Tongue (tissue), 3 donors: ENCODE data around the gene RYR3. TPM values are rescaled to one million over a fixed set of nuclear protein-coding genes. Genes with fewer than 3 reads are reported as not detected.

Experiments
- DNase-seq: peaks from one replicate; pipeline ENCODE4 v3.0.0-alpha.2; 2015
- small RNA-seq: library from RNA; depleted of rRNA; stranded (forward); fragments of <200 nt; gene quantifications from one replicate; pipeline ENCODE3, GENCODE V24; 2014; ENCODE audit warnings: low replicate concordance
- total RNA-seq: library from RNA; depleted of rRNA; stranded (reverse); fragments of >200 nt; gene quantifications from one replicate; pipeline ENCODE4 v1.2.3, GENCODE V29; 2014

The RYR3 gene
- total RNA-seq, 1 donor from 2014 or later = 98.0 TPM

- no peak for DNase-seq
Observed at GRCh38 chr15:33902043-33902442, 591.3 kb downstream of the RYR3 start.

DNA sequence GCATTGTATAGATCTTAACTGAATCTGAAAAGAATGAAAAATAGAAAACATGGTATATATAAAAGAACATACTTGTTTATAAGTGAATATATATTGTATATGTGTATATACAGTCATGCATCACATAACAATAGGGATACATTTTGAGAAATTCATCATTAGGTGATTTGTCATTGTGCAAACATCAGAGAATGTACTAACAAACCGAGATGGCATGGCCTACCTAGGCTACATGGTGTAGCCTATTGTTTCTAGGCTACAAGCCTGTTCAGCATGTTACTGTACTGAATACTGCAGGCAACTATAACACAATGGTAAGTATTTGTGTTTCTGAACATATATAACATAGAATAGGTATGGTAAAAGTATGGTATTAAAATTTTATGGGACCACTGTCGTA lies 592.9 kb downstream of the RYR3 start:
- no peak for DNase-seq

DNA sequence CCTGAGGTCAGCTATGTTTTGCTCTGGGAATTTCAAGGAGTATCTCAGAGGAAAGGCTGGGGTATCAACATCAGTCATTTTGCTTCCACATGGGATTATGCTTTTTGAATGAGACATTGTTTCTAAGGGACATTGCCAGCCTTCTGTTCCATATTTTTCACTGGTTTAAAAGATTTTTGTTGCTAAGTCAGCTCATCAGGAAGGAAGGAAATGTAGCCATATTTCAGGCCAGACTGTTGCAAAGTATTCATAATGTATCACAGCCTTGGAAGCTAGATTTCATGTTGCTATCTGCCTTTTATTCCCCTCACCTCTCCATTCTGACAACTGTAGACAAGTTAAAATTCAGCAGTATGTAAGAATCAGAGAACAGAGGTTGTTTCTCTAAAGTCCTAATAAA lies 596.6 kb downstream of the RYR3 start:
- no peak for DNase-seq

- no peak for DNase-seq
Observed at GRCh38 chr15:33908406-33908805, 597.6 kb downstream of the RYR3 start.

GRCh38 chr15:33910741-33911140 lies 600.0 kb downstream of the RYR3 start:
- no peak for DNase-seq

DNA sequence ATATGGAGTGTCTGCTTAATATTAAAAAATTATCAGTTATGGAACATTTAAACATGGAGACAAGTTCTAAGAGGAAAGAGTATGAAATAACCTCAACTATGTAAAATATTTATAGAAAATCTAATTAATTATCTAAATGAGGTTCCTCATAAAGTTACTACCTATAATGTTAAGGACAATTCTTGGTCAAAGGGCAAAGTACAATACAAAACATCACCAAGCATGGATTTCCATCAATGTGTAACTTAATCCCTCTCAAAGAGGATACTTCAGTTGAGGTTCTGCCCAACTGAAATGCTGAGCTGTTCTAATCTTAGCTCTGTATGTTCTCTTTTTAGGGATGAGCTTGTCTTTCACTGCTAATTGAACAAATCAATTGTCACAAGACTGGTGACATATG lies 601.6 kb downstream of the RYR3 start:
- peak; percentile 9 for DNase-seq

DNA sequence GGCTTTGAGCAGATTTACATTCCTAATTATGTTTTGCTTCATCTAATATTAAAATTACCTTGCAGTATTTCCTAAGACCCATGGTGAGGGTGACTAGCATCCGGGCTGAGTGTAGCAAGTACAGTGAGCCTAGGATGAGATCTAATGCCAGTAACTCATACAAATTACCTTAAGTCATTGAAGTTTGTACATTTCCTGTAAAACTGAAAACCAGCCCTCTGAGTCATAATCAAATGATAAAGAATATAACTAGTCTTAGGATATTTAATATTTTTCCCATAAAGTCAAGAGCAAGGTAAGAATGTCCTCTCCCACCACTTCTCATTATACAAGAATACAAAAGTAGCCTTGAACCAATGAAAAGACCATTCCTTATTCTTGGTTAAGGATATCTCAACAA lies 602.7 kb downstream of the RYR3 start:
- DNase-seq = no peak

Small RNA genes within 50 kb of the gene (small RNA-seq; reads per million reads assigned to genes)
- not detected for gene RF00019

Other genes starting within 250 kb of the RYR3 start
- 5.3 TPM for gene FMN1, start 116.3 kb upstream of the RYR3 start, total RNA-seq